ENCODE measurements around the gene SLC24A3.

DNA sequence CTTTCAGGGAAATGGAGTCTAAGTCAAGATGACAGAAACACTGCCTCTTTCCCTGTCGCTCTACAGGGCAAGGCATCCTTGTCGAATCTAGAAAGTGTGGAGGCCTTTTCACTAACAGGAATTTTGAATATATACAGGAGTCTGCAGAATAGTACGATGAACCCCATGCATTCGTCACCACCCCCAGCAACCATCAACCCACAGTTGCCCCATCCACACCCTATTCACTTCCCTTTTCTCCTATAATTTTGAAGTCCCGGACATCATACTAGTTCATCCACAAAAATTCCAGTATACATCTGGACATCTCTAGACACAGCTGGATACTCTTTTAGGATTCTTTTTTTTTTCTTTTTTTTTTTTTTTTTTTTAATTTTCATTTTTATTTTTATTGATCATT lies 464.9 kb downstream of the SLC24A3 start:
- TF ChIP-seq POLR2AphosphoS5 (IDR thresholded peaks at IDR 0.05) (no peak), POLR2A (IDR thresholded peaks at IDR 0.05) (no peak)
- TF ChIP-seq, protein P1, sequence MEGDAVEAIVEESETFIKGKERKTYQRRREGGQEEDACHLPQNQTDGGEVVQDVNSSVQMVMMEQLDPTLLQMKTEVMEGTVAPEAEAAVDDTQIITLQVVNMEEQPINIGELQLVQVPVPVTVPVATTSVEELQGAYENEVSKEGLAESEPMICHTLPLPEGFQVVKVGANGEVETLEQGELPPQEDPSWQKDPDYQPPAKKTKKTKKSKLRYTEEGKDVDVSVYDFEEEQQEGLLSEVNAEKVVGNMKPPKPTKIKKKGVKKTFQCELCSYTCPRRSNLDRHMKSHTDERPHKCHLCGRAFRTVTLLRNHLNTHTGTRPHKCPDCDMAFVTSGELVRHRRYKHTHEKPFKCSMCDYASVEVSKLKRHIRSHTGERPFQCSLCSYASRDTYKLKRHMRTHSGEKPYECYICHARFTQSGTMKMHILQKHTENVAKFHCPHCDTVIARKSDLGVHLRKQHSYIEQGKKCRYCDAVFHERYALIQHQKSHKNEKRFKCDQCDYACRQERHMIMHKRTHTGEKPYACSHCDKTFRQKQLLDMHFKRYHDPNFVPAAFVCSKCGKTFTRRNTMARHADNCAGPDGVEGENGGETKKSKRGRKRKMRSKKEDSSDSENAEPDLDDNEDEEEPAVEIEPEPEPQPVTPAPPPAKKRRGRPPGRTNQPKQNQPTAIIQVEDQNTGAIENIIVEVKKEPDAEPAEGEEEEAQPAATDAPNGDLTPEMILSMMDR (IDR thresholded peaks at IDR 0.05) = no peak

Data from sigmoid colon (tissue), 4 donors.